T-helper 2 cell treated with Interferon-gamma antibody and Interleukin-4, amounts not matched to agents 100 ng/mL and 5 ng/mL, for 36 hours (primary cell): ENCODE measurements around the gene SEMA4D. TPM values are rescaled to one million over a fixed set of nuclear protein-coding genes. Genes with fewer than 3 reads are reported as not detected.

ENCODE experiments used
- intact Hi-C: fragments of 100-400 bp; cut with micrococcal nuclease; formaldehyde crosslinking; loops from one replicate; pipeline ENCODE4 v1.15.1; 2023
- total RNA-seq: library from RNA; stranded (reverse); gene quantifications from 2 replicates; pipeline ENCODE4 v1.2.3, GENCODE V29; 2022

The SEMA4D gene
- total RNA-seq, 1 donor from 2014 or later, result 458 TPM

GRCh38 chr9:89391585-89391984, 106.3 kb downstream of the SEMA4D start:
- intact Hi-C loops, result no loop called here

GRCh38 chr9:89390578-89391116, 107.3 kb downstream of the SEMA4D start:
- intact Hi-C loops, result no loop called here

GRCh38 chr9:89390068-89390555, 107.8 kb downstream of the SEMA4D start:
- intact Hi-C loops, result no loop called here

GRCh38 chr9:89388868-89389177, 109.1 kb downstream of the SEMA4D start:
- intact Hi-C loops, result no loop called here

GRCh38 chr9:89388084-89388867, 109.6 kb downstream of the SEMA4D start:
- intact Hi-C loops, result no loop called here

- intact Hi-C loops, result no loop called here
Measured at GRCh38 chr9:89387197-89387849, 110.6 kb downstream of the SEMA4D start.

- intact Hi-C loops, result no loop called here
Measured at GRCh38 chr9:89386797-89387196, 111.1 kb downstream of the SEMA4D start.

- intact Hi-C loops, result no loop called here
Measured at GRCh38 chr9:89386206-89386605, 111.7 kb downstream of the SEMA4D start.

GRCh38 chr9:89384783-89385182, 113.1 kb downstream of the SEMA4D start:
- intact Hi-C loops, result no loop called here

GRCh38 chr9:89383721-89384300, 114.1 kb downstream of the SEMA4D start:
- intact Hi-C loops, result no loop called here

- intact Hi-C loops, result no loop called here
Measured at GRCh38 chr9:89383030-89383720, 114.7 kb downstream of the SEMA4D start.

- intact Hi-C loops, result no loop called here
Measured at GRCh38 chr9:89382026-89382986, 115.6 kb downstream of the SEMA4D start.

- intact Hi-C loops, result no loop called here
Measured at GRCh38 chr9:89381308-89381609, 116.7 kb downstream of the SEMA4D start.

GRCh38 chr9:89380437-89381307, 117.2 kb downstream of the SEMA4D start:
- intact Hi-C loops, result no loop called here

GRCh38 chr9:89379508-89380115, 118.3 kb downstream of the SEMA4D start:
- intact Hi-C loops, result no loop called here

- intact Hi-C loops, result no loop called here
Measured at GRCh38 chr9:89379031-89379430, 118.9 kb downstream of the SEMA4D start.

- intact Hi-C loops, result no loop called here
Measured at GRCh38 chr9:89378541-89378940, 119.4 kb downstream of the SEMA4D start.

GRCh38 chr9:89377411-89377810, 120.5 kb downstream of the SEMA4D start:
- intact Hi-C loops, result no loop called here

- intact Hi-C loops, result no loop called here
Measured at GRCh38 chr9:89376741-89377351, 121.1 kb downstream of the SEMA4D start.
